Neuron (in vitro differentiated cells): ENCODE results near the gene BAD.

Experiments
- H2AFZ ChIP-seq: one replicate; pipeline ENCODE4 v1.6.1; 2013; ENCODE audit warnings: low read depth, mild to moderate bottlenecking, inconsistent platforms, low read length, moderate library complexity
- H3K27me3 ChIP-seq: one replicate; pipeline ENCODE4 v1.6.1; 2013; ENCODE audit warnings: low read length; ENCODE audit not compliant: insufficient read depth
- H3K36me3 ChIP-seq: one replicate; pipeline ENCODE4 v1.6.1; 2013; ENCODE audit warnings: low read length; ENCODE audit not compliant: insufficient read depth
- H3K4me1 ChIP-seq: one replicate; pipeline ENCODE4 v1.6.1; 2013; ENCODE audit warnings: low read length; ENCODE audit not compliant: insufficient read depth
- H3K4me3 ChIP-seq: 2 replicates; pipeline ENCODE4 v1.5.1; 2013; ENCODE audit warnings: mild to moderate bottlenecking, low read length, moderate library complexity
- H3K9me3 ChIP-seq: one replicate; pipeline ENCODE4 v1.6.1; 2013; ENCODE audit warnings: low read length

The BAD gene

GRCh38 chr11:64268893-64269539 lies 15.4 kb downstream of the BAD start:
- Histone ChIP-seq H3K9me3 (no peaks in the 10 kb centered on the region), H3K4me1 (peaks cover 23% of the 10 kb centered on the region), H3K4me3 (peak overlapping the region; percentile 50), H3K36me3 (peaks cover 7% of the 10 kb centered on the region), H3K27me3 (no peaks in the 10 kb centered on the region), H2AFZ (peak overlapping the region; percentile 46)

- no peak overlapping the region for H2AFZ ChIP-seq
- peak overlapping the region; percentile 50 for H3K4me3 ChIP-seq
- H3K4me1 ChIP-seq, result peaks cover 23% of the 10 kb centered on the region
- peaks cover 9% of the 10 kb centered on the region for H3K36me3 ChIP-seq
- H3K9me3 ChIP-seq, result no peaks in the 10 kb centered on the region
- no peaks in the 10 kb centered on the region for H3K27me3 ChIP-seq
Observed at GRCh38 chr11:64268025-64268892, 16.2 kb downstream of the BAD start.

- Histone ChIP-seq H3K27me3 (no peaks in the 10 kb centered on the region), H3K9me3 (no peaks in the 10 kb centered on the region), H3K4me1 (peaks cover 22% of the 10 kb centered on the region), H3K4me3 (no peak overlapping the region), H3K36me3 (peaks cover 17% of the 10 kb centered on the region), H2AFZ (no peak overlapping the region)
Observed at GRCh38 chr11:64267207-64267945, 17.1 kb downstream of the BAD start.

- H3K4me3 ChIP-seq, result no peak overlapping the region
Observed at GRCh38 chr11:64266339-64266738, 18.1 kb downstream of the BAD start.

GRCh38 chr11:64265176-64266160 lies 19.0 kb downstream of the BAD start:
- Histone ChIP-seq H3K4me3 (no peak overlapping the region), H3K36me3 (peaks cover 31% of the 10 kb centered on the region), H3K4me1 (peaks cover 11% of the 10 kb centered on the region), H3K9me3 (no peaks in the 10 kb centered on the region), H2AFZ (no peak overlapping the region), H3K27me3 (no peaks in the 10 kb centered on the region)

More at GRCh38 chr11:64266339-64266738, 18.1 kb downstream of the BAD start:
- no peak overlapping the region for H2AFZ ChIP-seq
- peaks cover 27% of the 10 kb centered on the region for H3K36me3 ChIP-seq
- peaks cover 13% of the 10 kb centered on the region for H3K4me1 ChIP-seq
- H3K27me3 ChIP-seq, result no peaks in the 10 kb centered on the region
- no peaks in the 10 kb centered on the region for H3K9me3 ChIP-seq

- H3K36me3 ChIP-seq, result peaks cover 40% of the 10 kb centered on the region
Observed at GRCh38 chr11:64264371-64264852, 20.1 kb downstream of the BAD start.

GRCh38 chr11:64263947-64264317 lies 20.5 kb downstream of the BAD start:
- H3K27me3 ChIP-seq, result no peaks in the 10 kb centered on the region
- no peaks in the 10 kb centered on the region for H3K9me3 ChIP-seq
- H3K36me3 ChIP-seq, result peaks cover 43% of the 10 kb centered on the region
- H3K4me3 ChIP-seq, result no peak overlapping the region
- H3K4me1 ChIP-seq, result peaks cover 7% of the 10 kb centered on the region
- H2AFZ ChIP-seq, result no peak overlapping the region

More at GRCh38 chr11:64264371-64264852, 20.1 kb downstream of the BAD start:
- no peak overlapping the region for H3K4me3 ChIP-seq
- peaks cover 9% of the 10 kb centered on the region for H3K4me1 ChIP-seq
- no peaks in the 10 kb centered on the region for H3K9me3 ChIP-seq
- H3K27me3 ChIP-seq, result no peaks in the 10 kb centered on the region
- H2AFZ ChIP-seq, result no peak overlapping the region

GRCh38 chr11:64263021-64263946 lies 21.2 kb downstream of the BAD start:
- Histone ChIP-seq H3K36me3 (peaks cover 48% of the 10 kb centered on the region), H3K4me3 (no peak overlapping the region), H2AFZ (no peak overlapping the region), H3K9me3 (no peaks in the 10 kb centered on the region), H3K4me1 (peaks cover under 1% of the 10 kb centered on the region), H3K27me3 (no peaks in the 10 kb centered on the region)

GRCh38 chr11:64262271-64263002 lies 22.0 kb downstream of the BAD start:
- peaks cover 51% of the 10 kb centered on the region for H3K36me3 ChIP-seq
- no peaks in the 10 kb centered on the region for H3K27me3 ChIP-seq
- H2AFZ ChIP-seq, result no peak overlapping the region
- H3K4me3 ChIP-seq, result no peak overlapping the region
- H3K9me3 ChIP-seq, result no peaks in the 10 kb centered on the region
- no peaks in the 10 kb centered on the region for H3K4me1 ChIP-seq

GRCh38 chr11:64261556-64262080 lies 22.8 kb downstream of the BAD start:
- Histone ChIP-seq H3K4me3 (no peak overlapping the region), H3K9me3 (no peaks in the 10 kb centered on the region), H3K36me3 (peaks cover 52% of the 10 kb centered on the region), H3K27me3 (no peaks in the 10 kb centered on the region), H2AFZ (no peak overlapping the region), H3K4me1 (no peaks in the 10 kb centered on the region)
